Peyer's patch (tissue), 4 donors: ENCODE data around the gene MOCS1.

Experiments
- POLR2A ChIP-seq, 2 donors: fragments of 450-650 bp; IDR thresholded peaks; one replicate each; pipeline ENCODE4 v1.5.1; 2017; ENCODE audit warnings: antibody characterized with exemption in 2 of 2, mild to moderate bottlenecking in 2 of 2, moderate library complexity in 2 of 2
- TF ChIP-seq, protein P1 (sequence below), 6 experiments: fragments of 450-650 bp in 4 of 6; fragments of 200-600 bp in 2 of 6; sonication (generic) in 1 of 6; IDR thresholded peaks; one replicate each; pipeline ENCODE4 v1.5.1; 2017 to 2019; ENCODE audit warnings: antibody characterized with exemption in 6 of 6, mild to moderate bottlenecking in 3 of 6, moderate library complexity in 1 of 6

DNA sequence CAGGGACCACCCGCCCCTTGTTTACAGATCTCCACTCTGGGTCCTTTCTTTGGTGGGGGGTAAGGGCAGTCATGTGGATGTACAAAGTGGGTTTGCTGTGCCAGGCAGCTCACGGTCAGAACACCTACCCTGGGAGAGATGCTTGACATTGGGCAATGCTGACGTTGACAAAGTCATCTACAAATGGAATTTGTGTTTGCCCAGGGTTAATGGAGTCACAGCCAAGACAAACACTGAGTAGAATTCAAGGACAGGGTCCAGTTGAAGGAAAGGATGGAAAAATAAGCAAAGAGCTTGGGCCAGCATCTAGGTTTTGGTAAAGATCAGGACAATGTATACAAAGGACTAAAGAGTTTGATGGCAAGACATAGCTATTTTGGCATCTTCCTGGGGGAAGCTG is 54.7 kb downstream of the MOCS1 start:
- TF ChIP-seq, protein P1, sequence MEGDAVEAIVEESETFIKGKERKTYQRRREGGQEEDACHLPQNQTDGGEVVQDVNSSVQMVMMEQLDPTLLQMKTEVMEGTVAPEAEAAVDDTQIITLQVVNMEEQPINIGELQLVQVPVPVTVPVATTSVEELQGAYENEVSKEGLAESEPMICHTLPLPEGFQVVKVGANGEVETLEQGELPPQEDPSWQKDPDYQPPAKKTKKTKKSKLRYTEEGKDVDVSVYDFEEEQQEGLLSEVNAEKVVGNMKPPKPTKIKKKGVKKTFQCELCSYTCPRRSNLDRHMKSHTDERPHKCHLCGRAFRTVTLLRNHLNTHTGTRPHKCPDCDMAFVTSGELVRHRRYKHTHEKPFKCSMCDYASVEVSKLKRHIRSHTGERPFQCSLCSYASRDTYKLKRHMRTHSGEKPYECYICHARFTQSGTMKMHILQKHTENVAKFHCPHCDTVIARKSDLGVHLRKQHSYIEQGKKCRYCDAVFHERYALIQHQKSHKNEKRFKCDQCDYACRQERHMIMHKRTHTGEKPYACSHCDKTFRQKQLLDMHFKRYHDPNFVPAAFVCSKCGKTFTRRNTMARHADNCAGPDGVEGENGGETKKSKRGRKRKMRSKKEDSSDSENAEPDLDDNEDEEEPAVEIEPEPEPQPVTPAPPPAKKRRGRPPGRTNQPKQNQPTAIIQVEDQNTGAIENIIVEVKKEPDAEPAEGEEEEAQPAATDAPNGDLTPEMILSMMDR (IDR thresholded peaks at IDR 0.05), result no peak
- TF ChIP-seq POLR2A (IDR thresholded peaks at IDR 0.05), result no peak
